ENCODE measurements around the gene GINM1.

The GINM1 gene

GRCh38 chr6:149565527-149566409 lies at the start of gene GINM1:
Gene GINM1 (plus strand): TSS chr6:149566375. CDS start chr6:149566415, 40 bp downstream.
- DNase-seq: peak; percentile 92

- no peak for DNase-seq
These were observed 36.5 kb upstream of the GINM1 start for GRCh38 chr6:149529650-149530049.

- DNase-seq: no peak
These were observed 31.4 kb upstream of the GINM1 start for GRCh38 chr6:149534742-149535141.

- DNase-seq: no peak
These were observed 25.0 kb upstream of the GINM1 start for GRCh38 chr6:149541139-149541538.

- DNase-seq: no peak
These were observed 21.4 kb upstream of the GINM1 start for GRCh38 chr6:149544646-149545257.

- DNase-seq: peak; percentile 46
These were observed 20.9 kb upstream of the GINM1 start for GRCh38 chr6:149545258-149545753.

- peak; percentile 95 for DNase-seq
These were observed 20.3 kb upstream of the GINM1 start, which contains the start of gene PPIL4 for GRCh38 chr6:149545754-149546471. Gene PPIL4 (minus strand): TSS chr6:149546043. CDS start chr6:149546005, 38 bp downstream.

- no peak for DNase-seq
These were observed 14.3 kb upstream of the GINM1 start for GRCh38 chr6:149551920-149552319.

- DNase-seq: no peak
These were observed 8.1 kb upstream of the GINM1 start for GRCh38 chr6:149558029-149558428.

GRCh38 chr6:149559389-149559788 lies 6.8 kb upstream of the GINM1 start:
- no peak for DNase-seq

GRCh38 chr6:149560736-149561135 lies 5.4 kb upstream of the GINM1 start:
- DNase-seq: no peak

GRCh38 chr6:149563203-149563927 lies 2.8 kb upstream of the GINM1 start:
- DNase-seq: no peak

GRCh38 chr6:149563928-149564325 lies 2.2 kb upstream of the GINM1 start:
- no peak for DNase-seq

GRCh38 chr6:149566410-149567193 lies 427 bp downstream of the GINM1 start:
- peak; percentile 20 for DNase-seq

- DNase-seq: no peak
These were observed 1.0 kb downstream of the GINM1 start for GRCh38 chr6:149567194-149567586.

- DNase-seq: no peak
These were observed 1.9 kb downstream of the GINM1 start for GRCh38 chr6:149567945-149568585.

- no peak for DNase-seq
These were observed 14.7 kb downstream of the GINM1 start for GRCh38 chr6:149580880-149581279.

- DNase-seq: no peak
These were observed 15.2 kb downstream of the GINM1 start for GRCh38 chr6:149581349-149581748.

- no peak for DNase-seq
These were observed 20.0 kb downstream of the GINM1 start for GRCh38 chr6:149586149-149586548.

- DNase-seq: no peak
These were observed 26.8 kb downstream of the GINM1 start for GRCh38 chr6:149592983-149593382.

- DNase-seq: no peak
These were observed 27.2 kb downstream of the GINM1 start for GRCh38 chr6:149593408-149593807.

All from activated gamma-delta T cell treated with Interleukin-2 at 50 U/mL for 16 hours (primary cell).